ENCODE results near the gene C16orf96.
A peak's percentile ranks its signal among the peaks of the same experiment; 100 is the strongest.

C16orf96 gene

GRCh38 chr16:4556112-4556511 lies at the start of gene C16orf96:
TSS of gene C16orf96 (plus strand) at chr16:4556340. CDS start at chr16:4556490, 150 bp downstream.
- no peak for DNase-seq (ENCODE audit: low read depth in 3 of 3)

- DNase-seq (ENCODE audit: low read depth in 3 of 3): peak; percentile 16 to 37 (median 21)
These were observed 49.7 kb upstream of the C16orf96 start for GRCh38 chr16:4506450-4506849.

DNA sequence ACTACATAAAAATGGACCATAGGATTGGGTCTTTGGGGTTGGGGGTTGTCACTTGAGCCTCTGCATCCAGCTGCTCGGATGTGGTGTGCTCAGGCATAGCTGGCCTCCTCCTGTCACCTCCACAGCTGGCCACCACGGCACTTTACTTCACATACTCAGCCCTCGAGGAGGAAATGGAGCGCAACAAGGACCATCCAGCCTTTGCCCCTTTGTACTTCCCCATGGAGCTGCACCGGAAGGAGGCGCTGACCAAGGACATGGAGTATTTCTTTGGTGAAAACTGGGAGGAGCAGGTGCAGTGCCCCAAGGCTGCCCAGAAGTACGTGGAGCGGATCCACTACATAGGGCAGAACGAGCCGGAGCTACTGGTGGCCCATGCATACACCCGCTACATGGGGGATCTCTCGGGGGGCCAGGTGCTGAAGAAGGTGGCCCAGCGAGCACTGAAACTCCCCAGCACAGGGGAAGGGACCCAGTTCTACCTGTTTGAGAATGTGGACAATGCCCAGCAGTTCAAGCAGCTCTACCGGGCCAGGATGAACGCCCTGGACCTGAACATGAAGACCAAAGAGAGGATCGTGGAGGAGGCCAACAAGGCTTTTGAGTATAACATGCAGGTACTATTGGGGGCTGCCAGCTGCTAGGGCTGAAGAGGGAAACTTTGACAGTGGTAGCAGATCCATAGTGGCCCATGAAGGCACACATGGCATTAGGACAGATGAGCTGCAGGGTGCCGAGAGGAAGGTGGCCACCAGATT lies 48.4 kb upstream of the C16orf96 start:
- no peak for DNase-seq (ENCODE audit: low read depth in 3 of 3)

- no peak for DNase-seq (ENCODE audit: low read depth in 3 of 3)
These were observed 47.3 kb upstream of the C16orf96 start for GRCh38 chr16:4508806-4509205.

DNA sequence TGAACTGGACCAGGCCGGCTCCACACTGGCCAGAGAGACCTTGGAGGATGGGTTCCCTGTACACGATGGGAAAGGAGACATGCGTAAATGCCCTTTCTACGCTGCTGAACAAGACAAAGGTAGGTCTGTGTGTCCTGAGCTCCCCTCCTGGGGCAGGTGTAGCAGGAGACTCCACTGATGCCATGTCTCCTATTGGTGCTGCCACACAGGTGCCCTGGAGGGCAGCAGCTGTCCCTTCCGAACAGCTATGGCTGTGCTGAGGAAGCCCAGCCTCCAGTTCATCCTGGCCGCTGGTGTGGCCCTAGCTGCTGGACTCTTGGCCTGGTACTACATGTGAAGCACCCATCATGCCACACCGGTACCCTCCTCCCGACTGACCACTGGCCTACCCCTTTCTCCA lies 46.7 kb upstream of the C16orf96 start:
- DNase-seq (ENCODE audit: low read depth in 3 of 3): no peak

GRCh38 chr16:4510131-4510530 lies 46.0 kb upstream of the C16orf96 start:
- DNase-seq (ENCODE audit: low read depth in 3 of 3): no peak

DNA sequence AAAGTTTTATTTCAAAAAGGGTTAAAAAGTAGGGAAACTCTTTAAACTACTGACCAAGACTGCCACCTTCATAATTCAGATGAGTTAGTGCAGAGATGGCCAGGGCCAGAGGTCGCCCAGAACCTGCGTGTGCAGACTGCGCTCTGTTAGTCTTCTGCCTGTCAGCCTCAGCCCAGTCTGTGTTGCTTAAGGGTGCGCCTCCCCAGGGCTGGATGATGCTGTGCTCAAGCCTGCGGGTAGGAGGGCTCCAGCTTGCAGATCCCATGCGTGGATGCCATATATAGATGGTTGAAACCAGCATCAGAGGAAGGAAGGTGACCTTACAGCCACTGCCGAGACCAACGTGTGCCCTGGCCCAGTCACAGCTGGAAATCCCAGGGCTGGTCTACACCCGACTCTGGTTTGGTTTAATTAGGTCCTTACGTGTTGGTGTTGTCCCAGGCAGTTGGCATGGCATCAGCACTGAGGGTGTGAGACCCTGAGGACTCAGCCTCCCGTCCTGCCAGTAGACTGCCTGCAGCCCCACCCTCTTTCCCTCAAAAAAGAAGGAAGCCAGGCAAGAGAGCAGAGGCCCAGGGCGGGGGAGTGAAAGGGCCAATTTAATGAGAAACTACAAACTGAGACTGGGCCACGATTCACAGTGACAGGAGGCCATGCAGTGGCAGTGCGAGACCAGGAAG lies 45.3 kb upstream of the C16orf96 start:
- DNase-seq (ENCODE audit: low read depth in 3 of 3): no peak

DNA sequence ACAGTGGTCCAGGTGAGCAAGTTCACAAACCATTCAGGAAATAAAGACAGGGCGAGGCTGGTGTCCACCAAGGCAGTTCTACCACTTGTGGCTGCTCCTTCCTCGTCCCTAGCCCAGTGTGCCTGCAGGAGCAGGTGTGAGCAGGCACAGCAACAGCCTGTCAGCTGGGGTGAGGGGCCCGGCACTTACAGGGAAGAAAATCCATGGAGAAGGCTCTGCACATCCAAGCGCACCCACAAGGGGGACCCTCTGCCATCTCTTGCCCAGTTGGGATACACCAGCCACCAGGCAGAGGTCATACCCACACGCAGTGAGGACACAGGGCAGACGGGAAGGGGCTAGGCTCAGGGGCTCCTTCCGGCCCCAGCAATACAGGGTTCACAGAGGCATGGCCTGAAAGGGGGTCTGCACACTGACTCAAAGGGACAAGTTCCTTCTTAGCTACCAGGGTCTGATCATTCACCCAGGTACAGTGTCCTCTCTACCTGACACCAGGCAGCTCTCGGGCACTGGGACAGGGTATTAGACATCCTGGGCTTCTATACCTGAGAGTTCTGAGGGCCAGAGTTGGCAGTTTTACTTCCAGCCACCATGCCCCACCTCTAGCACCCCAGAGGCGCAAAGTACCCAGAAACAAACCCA lies 44.6 kb upstream of the C16orf96 start:
- no peak for DNase-seq (ENCODE audit: low read depth in 3 of 3)

- DNase-seq (ENCODE audit: low read depth in 3 of 3): no peak
These were observed 43.7 kb upstream of the C16orf96 start for GRCh38 chr16:4512473-4512872.

GRCh38 chr16:4513086-4513860 lies 42.9 kb upstream of the C16orf96 start:
- DNase-seq (ENCODE audit: low read depth in 3 of 3): no peak

DNA sequence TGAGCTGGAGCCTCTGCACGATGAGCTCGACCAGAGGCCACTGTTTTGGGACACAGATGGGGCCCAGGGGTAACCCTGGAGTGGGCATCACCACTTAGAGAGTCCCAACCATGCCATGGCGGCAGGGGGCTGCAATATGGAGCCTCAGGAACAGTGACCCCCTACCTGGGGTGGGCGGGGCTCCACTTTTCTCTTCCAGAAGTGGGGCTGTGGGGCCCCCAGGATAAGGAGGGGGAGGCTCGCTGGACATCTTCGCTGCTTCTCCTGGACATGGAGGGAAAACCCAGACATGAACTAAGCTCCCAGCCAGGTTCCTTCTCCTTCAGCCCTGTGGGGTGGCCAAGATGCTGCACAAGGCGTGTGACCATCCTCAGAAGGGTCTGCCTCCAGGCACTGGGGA lies 42.3 kb upstream of the C16orf96 start:
- no peak for DNase-seq (ENCODE audit: low read depth in 3 of 3)

- no peak for DNase-seq (ENCODE audit: low read depth in 3 of 3)
These were observed 41.5 kb upstream of the C16orf96 start for GRCh38 chr16:4514606-4515005.

GRCh38 chr16:4515611-4516233 lies 40.4 kb upstream of the C16orf96 start:
- DNase-seq (ENCODE audit: low read depth in 3 of 3): no peak

DNA sequence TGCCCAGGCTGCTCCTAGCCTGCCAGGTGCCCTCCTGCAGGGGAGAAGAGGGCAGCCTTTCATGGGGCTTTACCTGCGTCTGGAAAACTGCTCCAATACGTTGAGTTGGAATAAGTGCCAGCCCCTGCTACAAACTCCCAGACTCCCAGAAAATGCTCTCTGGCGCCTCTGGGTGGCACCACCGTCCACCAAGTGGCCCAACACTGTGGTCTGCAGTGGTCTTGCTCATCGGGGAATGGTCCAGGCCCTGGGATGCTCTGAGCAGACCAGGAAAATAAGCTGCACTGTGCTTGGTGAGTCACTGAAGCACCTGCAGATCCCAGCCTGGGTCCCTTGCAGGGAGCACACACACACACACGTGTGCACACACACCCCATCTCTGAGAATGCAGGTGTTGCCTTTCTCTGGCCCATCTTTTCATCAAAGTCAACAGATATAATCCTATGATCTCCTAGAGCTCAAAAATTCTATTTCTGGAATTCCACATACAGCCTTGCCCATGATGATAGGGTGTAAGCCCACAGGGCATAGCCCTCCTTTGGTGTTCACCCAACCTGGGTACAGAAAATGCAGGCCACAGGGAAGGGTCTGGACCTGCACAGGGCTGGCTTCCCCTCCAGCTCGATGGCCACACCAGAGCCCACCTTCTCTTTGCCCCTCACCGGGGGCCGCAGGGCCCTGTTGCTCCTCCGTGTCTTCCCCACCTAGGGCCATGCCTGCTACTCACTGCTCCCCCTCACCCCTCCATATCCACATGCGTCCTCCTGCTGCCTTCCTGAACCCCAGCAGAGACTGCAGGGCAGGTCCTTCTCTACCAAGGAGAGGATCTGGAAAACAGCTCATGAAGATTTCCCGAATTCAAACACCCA lies 38.1 kb upstream of the C16orf96 start:
- DNase-seq (ENCODE audit: low read depth in 3 of 3): no peak

GRCh38 chr16:4519274-4520058 lies 36.7 kb upstream of the C16orf96 start:
- no peak for DNase-seq (ENCODE audit: low read depth in 3 of 3)

- no peak for DNase-seq (ENCODE audit: low read depth in 3 of 3)
These were observed 35.2 kb upstream of the C16orf96 start for GRCh38 chr16:4520913-4521312.

DNA sequence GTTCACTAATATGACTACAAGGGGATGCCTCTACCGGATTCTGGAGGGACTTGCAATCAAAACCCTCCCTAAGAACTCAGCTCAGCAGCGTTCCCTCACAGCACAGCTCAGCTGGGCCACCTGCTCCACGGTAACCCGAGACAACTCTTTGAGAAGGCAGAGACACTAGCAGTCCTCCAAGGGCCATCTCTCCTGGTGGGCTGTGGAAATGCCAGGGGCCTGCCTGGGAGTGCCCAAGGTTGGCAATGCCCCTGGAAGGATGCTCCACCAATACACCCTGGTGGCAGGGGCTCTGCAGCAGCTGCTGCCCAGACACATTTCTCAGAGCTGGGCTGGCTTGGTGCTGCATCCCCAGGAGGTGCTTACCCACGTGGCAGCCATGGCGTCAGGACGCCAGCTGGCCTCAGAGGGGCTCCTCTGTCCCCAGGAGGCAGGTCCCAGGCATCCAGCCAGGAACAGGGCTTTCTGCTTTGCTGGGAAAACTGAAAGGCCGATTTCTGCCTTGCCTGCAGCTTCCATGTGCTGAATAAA lies 34.0 kb upstream of the C16orf96 start:
- no peak for DNase-seq (ENCODE audit: low read depth in 3 of 3)

GRCh38 chr16:4523686-4524085 lies 32.5 kb upstream of the C16orf96 start:
- DNase-seq (ENCODE audit: low read depth in 3 of 3): no peak

- no peak for DNase-seq (ENCODE audit: low read depth in 3 of 3)
These were observed 31.6 kb upstream of the C16orf96 start for GRCh38 chr16:4524571-4524970.

DNA sequence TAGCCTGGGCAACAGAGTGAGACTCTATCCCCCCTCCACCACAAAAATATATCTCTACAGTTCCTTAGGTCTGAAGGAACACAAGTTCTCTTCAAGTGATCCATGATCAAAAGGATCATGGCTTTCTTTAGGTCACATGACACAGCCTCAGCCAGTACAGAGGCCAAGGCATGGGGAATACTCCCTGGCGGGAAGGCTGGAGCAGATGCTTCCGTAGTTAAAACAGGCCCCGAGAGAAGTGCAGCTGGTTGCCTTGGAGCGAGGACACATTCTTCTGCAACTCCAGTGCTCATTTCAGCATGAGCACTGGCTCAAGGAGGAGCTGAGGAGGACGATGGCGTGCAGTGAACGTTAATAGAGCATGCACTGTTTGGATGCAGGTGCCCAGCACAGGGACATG lies 31.1 kb upstream of the C16orf96 start:
- DNase-seq (ENCODE audit: low read depth in 3 of 3): no peak

Measured in stimulated activated CD4-positive, alpha-beta T cell treated with anti-CD3 and anti-CD28 coated beads, TNF-alpha, amount 100 ng/mL, for 4 hours (primary cell).